Measurements from ENCODE around the gene RASSF4.

Gene RASSF4

DNA sequence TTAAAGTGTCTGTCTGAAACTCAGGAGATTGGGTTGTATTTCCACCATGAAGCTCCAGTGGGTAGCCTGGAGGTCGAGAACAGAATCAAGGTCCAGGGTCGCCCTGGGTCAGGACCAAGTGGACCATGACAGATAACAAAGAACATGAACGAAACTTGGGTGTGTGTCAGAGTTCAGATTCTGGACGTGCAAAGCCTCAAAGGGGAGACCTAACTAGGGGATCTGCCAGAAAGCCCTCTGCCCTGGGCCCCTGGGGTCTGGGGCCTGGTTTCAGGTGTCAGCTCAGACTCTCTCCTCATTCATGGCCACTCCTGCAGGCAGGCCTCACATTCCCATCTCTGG lies 1.6 kb downstream of the RASSF4 start:
- peaks cover 9% of the 10 kb centered on the region for H3K27me3 ChIP-seq (ENCODE audit: insufficient read depth, insufficient read length)

GRCh38 chr10:44961931-44962750 lies 2.5 kb downstream of the RASSF4 start:
- Histone ChIP-seq H3K9ac (ENCODE audit: insufficient read length, low read depth) (no peak overlapping the region), H3K4me3 (ENCODE audit: insufficient read length, low read depth) (no peak overlapping the region), H3K9me3 (ENCODE audit: insufficient read depth, low read length) (no peaks in the 10 kb centered on the region), H3K27me3 (ENCODE audit: insufficient read depth, insufficient read length) (peaks cover 9% of the 10 kb centered on the region), H3K4me1 (ENCODE audit: insufficient read depth, insufficient read length) (peaks cover 9% of the 10 kb centered on the region), H3K36me3 (ENCODE audit: insufficient read depth, insufficient read length, low read length) (peaks cover 4% of the 10 kb centered on the region)
- TF ChIP-seq SUZ12 (IDR thresholded peaks at IDR 0.05; ENCODE audit: extremely low read depth, insufficient read depth, insufficient read length) (no peak), ZNF274 (IDR thresholded peaks at IDR 0.05; ENCODE audit: low read depth, low read length) (no peak), YY1 (IDR thresholded peaks at IDR 0.05; ENCODE audit: insufficient read depth, insufficient read length) (no peak)
- no peak for DNase-seq (ENCODE audit: low read depth, low spot score)

More for the DNA sequence above, 1.6 kb downstream of the RASSF4 start:
- Histone ChIP-seq H3K4me1 (ENCODE audit: insufficient read depth, insufficient read length) (peaks cover 7% of the 10 kb centered on the region), H3K36me3 (ENCODE audit: insufficient read depth, insufficient read length, low read length) (peaks cover 10% of the 10 kb centered on the region), H3K9me3 (ENCODE audit: insufficient read depth, low read length) (no peaks in the 10 kb centered on the region), H3K9ac (ENCODE audit: insufficient read length, low read depth) (no peak overlapping the region), H3K4me3 (ENCODE audit: insufficient read length, low read depth) (no peak overlapping the region)
- no peak for TF ChIP-seq YY1 (IDR thresholded peaks at IDR 0.05; ENCODE audit: insufficient read depth, insufficient read length)
- no peak for TF ChIP-seq SUZ12 (IDR thresholded peaks at IDR 0.05; ENCODE audit: extremely low read depth, insufficient read depth, insufficient read length)
- TF ChIP-seq ZNF274 (IDR thresholded peaks at IDR 0.05; ENCODE audit: low read depth, low read length) = no peak
- no peak for DNase-seq (ENCODE audit: low read depth, low spot score)

DNA sequence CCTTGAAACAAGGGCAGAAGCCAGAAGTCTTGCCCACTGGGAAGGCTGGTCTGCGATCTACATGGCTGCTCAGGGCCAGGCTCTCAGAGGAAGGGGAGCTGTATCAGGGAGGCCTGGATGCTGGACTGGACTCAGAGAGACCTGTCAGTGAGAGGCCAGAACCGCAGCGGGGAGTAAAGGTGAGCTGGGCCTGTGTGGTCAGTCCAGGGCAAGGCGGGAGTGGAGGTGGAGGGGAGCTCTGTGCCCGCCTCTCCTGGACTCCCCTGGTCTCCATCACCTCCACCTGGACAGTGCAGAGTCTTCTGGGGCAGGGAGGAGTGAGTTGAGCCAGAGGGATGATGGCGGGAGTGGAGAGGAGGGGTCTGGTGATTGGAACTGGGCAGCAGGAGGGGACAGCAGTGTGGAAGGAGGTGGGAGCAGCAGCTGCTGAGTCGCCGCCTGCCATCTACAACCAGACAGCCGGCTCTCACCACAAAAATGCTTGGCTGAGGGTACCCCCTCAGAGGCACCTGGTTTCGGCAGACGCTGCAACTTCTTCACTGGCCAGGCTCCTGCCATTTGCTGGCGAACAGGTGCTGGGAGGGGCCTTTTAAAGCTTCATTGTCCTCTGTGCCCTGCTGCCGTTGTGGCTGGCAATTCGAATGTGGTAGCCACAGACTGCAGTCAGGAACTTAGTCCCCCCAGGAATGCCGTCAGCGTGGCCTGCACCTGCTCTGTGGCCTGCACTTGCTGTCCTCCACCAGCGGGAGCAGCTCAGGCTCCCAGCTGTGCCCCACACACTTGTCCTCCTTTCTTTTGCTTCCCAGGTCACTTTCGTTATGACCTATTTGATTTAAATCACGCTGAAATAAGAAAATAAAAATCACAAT lies 3.5 kb downstream of the RASSF4 start:
- H3K4me3 ChIP-seq (ENCODE audit: insufficient read length, low read depth) = no peak overlapping the region
- DNase-seq (ENCODE audit: low read depth, low spot score) = no peak
- no peak overlapping the region for H3K9ac ChIP-seq (ENCODE audit: insufficient read length, low read depth)
- peaks cover 4% of the 10 kb centered on the region for H3K36me3 ChIP-seq (ENCODE audit: insufficient read depth, insufficient read length, low read length)
- peaks cover 9% of the 10 kb centered on the region for H3K4me1 ChIP-seq (ENCODE audit: insufficient read depth, insufficient read length)
- TF ChIP-seq ZNF274 (IDR thresholded peaks at IDR 0.05; ENCODE audit: low read depth, low read length) (no peak), YY1 (IDR thresholded peaks at IDR 0.05; ENCODE audit: insufficient read depth, insufficient read length) (no peak), SUZ12 (IDR thresholded peaks at IDR 0.05; ENCODE audit: extremely low read depth, insufficient read depth, insufficient read length) (no peak)
- peaks cover 9% of the 10 kb centered on the region for H3K27me3 ChIP-seq (ENCODE audit: insufficient read depth, insufficient read length)
- H3K9me3 ChIP-seq (ENCODE audit: insufficient read depth, low read length) = no peaks in the 10 kb centered on the region

DNA sequence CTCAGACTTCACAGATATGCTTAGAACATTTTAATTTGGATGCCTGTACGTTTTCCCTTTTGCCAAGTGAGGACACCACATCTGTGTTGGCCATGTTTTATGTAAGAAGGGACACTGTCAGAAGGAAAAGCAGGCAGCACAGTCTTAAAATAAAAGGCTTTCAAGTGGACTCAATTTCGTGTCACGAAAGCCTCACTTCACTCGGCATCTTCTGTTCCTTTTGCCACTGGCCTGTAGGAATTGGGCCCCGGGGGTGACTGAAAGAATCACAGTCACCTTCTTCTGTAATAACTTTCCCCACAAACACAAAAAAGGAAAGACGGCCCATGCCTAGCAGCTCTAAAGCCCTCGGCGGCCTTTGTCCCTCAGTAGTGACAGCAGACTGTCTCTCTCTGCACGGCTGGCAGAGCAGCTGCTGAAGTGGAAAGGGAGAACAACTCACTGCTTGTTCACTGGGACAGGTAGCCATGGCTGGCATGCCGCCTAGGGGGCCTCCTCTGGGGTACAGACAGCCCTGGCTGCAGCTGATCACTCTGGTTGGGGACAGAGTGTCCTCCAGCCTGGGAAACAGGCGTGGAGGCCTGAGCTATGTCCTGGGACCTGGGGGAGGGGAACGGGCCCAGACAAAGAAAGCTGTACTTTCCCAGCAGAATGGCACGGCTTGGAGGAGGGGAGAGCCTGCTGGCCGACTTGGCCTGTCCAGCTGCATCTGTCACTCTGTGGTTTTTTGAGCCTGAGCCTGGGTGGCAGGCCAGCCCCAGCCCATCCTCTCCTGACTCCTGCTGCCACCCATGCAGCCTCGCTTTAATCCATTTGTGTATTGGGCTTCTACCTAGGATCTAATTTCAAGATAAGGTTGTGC lies 4.4 kb downstream of the RASSF4 start:
- Histone ChIP-seq H3K36me3 (ENCODE audit: insufficient read depth, insufficient read length, low read length) (peaks cover 7% of the 10 kb centered on the region), H3K9me3 (ENCODE audit: insufficient read depth, low read length) (no peaks in the 10 kb centered on the region), H3K27me3 (ENCODE audit: insufficient read depth, insufficient read length) (peaks cover 9% of the 10 kb centered on the region), H3K4me1 (ENCODE audit: insufficient read depth, insufficient read length) (peaks cover 9% of the 10 kb centered on the region), H3K9ac (ENCODE audit: insufficient read length, low read depth) (peak overlapping the region; percentile 56), H3K4me3 (ENCODE audit: insufficient read length, low read depth) (no peak overlapping the region)
- DNase-seq (ENCODE audit: low read depth, low spot score) = no peak
- TF ChIP-seq ZNF274 (IDR thresholded peaks at IDR 0.05; ENCODE audit: low read depth, low read length) (no peak), YY1 (IDR thresholded peaks at IDR 0.05; ENCODE audit: insufficient read depth, insufficient read length) (no peak), SUZ12 (IDR thresholded peaks at IDR 0.05; ENCODE audit: extremely low read depth, insufficient read depth, insufficient read length) (no peak)

- Histone ChIP-seq H3K9ac (ENCODE audit: insufficient read length, low read depth) (no peak overlapping the region), H3K9me3 (ENCODE audit: insufficient read depth, low read length) (no peaks in the 10 kb centered on the region), H3K4me3 (ENCODE audit: insufficient read length, low read depth) (no peak overlapping the region), H3K27me3 (ENCODE audit: insufficient read depth, insufficient read length) (peaks cover 5% of the 10 kb centered on the region), H3K4me1 (ENCODE audit: insufficient read depth, insufficient read length) (peaks cover 9% of the 10 kb centered on the region), H3K36me3 (ENCODE audit: insufficient read depth, insufficient read length, low read length) (peaks cover 13% of the 10 kb centered on the region)
- TF ChIP-seq YY1 (IDR thresholded peaks at IDR 0.05; ENCODE audit: insufficient read depth, insufficient read length) = no peak
- TF ChIP-seq ZNF274 (IDR thresholded peaks at IDR 0.05; ENCODE audit: low read depth, low read length) = no peak
- no peak for TF ChIP-seq SUZ12 (IDR thresholded peaks at IDR 0.05; ENCODE audit: extremely low read depth, insufficient read depth, insufficient read length)
- DNase-seq (ENCODE audit: low read depth, low spot score) = no peak
Observed at GRCh38 chr10:44965104-44965503, 5.5 kb downstream of the RASSF4 start.

DNA sequence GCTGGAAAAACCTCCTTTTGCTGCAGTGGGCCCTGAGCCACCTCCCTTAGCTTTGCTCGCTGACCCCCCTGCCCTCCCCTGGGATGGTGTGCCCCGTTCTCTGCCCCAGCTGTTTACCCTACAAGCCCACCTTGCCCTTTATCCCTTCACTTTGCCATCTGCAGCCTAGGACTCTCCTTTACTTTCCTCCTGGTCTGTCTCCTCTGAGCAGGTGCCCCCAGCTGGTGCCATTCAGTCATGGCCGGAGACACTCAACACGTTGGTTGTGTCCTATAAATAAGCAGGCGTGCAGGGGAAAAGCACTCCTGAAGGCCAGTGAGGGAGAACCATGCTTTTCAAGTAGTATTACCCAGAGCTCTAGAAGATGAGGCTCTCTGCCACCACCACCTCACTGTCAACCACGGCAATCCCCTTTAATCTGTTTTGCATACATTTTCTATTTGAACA lies 6.1 kb downstream of the RASSF4 start:
- no peak for DNase-seq (ENCODE audit: low read depth, low spot score)
- H3K36me3 ChIP-seq (ENCODE audit: insufficient read depth, insufficient read length, low read length) = peaks cover 17% of the 10 kb centered on the region
- H3K4me3 ChIP-seq (ENCODE audit: insufficient read length, low read depth) = no peak overlapping the region
- H3K9ac ChIP-seq (ENCODE audit: insufficient read length, low read depth) = no peak overlapping the region
- H3K9me3 ChIP-seq (ENCODE audit: insufficient read depth, low read length) = no peaks in the 10 kb centered on the region
- H3K27me3 ChIP-seq (ENCODE audit: insufficient read depth, insufficient read length) = peaks cover under 1% of the 10 kb centered on the region
- peaks cover 9% of the 10 kb centered on the region for H3K4me1 ChIP-seq (ENCODE audit: insufficient read depth, insufficient read length)
- no peak for TF ChIP-seq ZNF274 (IDR thresholded peaks at IDR 0.05; ENCODE audit: low read depth, low read length)

Measured in NT2/D1 (cell line).